Renal pelvis (tissue), 4 donors: ENCODE measurements around the gene SFTPB. TPM values are rescaled to one million over a fixed set of nuclear protein-coding genes. Genes with fewer than 3 reads are reported as not detected.
"Not testable (repeated sequence)": the region's sequence is repeated elsewhere in the genome, so short reads cannot be mapped to it uniquely, and the experiment has no call there.

Experiments
- DNase-seq: peaks from one replicate; pipeline ENCODE4 v3.0.0-alpha.2; 2013
- polyA plus RNA-seq, 3 donors: library from polyadenylated mRNA; unstranded; fragments of 120-200 nt; gene quantifications; one replicate each; pipeline ENCODE4 v1.2.1, GENCODE V29; 2013; ENCODE audit not compliant: insufficient read length in 3 of 3

Gene SFTPB
- polyA plus RNA-seq, 3 donors: 0.09 to 0.16 (median 0.15) TPM

- no peak for DNase-seq
Observed at GRCh38 chr2:85675866-85676548, 8.0 kb upstream of the SFTPB start.

GRCh38 chr2:85675427-85675826, 7.4 kb upstream of the SFTPB start:
- no peak for DNase-seq

GRCh38 chr2:85674417-85674816, 6.4 kb upstream of the SFTPB start:
- no peak for DNase-seq

- DNase-seq: no peak
Observed at GRCh38 chr2:85673716-85674375, 5.8 kb upstream of the SFTPB start.

- no peak for DNase-seq
Observed at GRCh38 chr2:85672456-85672855, 4.5 kb upstream of the SFTPB start.

- DNase-seq: not testable (repeated sequence)
Observed at GRCh38 chr2:85670416-85670815, 2.4 kb upstream of the SFTPB start.

GRCh38 chr2:85669549-85669948, 1.6 kb upstream of the SFTPB start:
- DNase-seq: no peak

- DNase-seq: no peak
Observed at GRCh38 chr2:85668857-85669142, 801 bp upstream of the SFTPB start.

GRCh38 chr2:85667561-85668008, 414 bp downstream of the SFTPB start:
- no peak for DNase-seq

GRCh38 chr2:85666435-85667316, 1.3 kb downstream of the SFTPB start:
- no peak for DNase-seq

- no peak for DNase-seq
Observed at GRCh38 chr2:85666016-85666415, 2.0 kb downstream of the SFTPB start.

GRCh38 chr2:85665264-85665937, 2.6 kb downstream of the SFTPB start:
- DNase-seq: no peak

- no peak for DNase-seq
Observed at GRCh38 chr2:85663594-85664565, 4.1 kb downstream of the SFTPB start.

GRCh38 chr2:85662899-85663593, 5.0 kb downstream of the SFTPB start:
- no peak for DNase-seq

- no peak for DNase-seq
Observed at GRCh38 chr2:85661139-85661858, 6.7 kb downstream of the SFTPB start.

- DNase-seq: no peak
Observed at GRCh38 chr2:85660725-85661124, 7.3 kb downstream of the SFTPB start.

GRCh38 chr2:85660301-85660700, 7.7 kb downstream of the SFTPB start:
- not testable (repeated sequence) for DNase-seq

GRCh38 chr2:85659324-85659981, 8.5 kb downstream of the SFTPB start:
- DNase-seq: no peak

- not testable (repeated sequence) for DNase-seq
Observed at GRCh38 chr2:85657399-85657798, 10.6 kb downstream of the SFTPB start.
